ENCODE results near the gene ZNHIT6.

GRCh38 chr1:85683292-85684025, 24.8 kb downstream of the ZNHIT6 start:
- TF ChIP-seq CTCF (IDR thresholded peaks at IDR 0.05) (no peak), POLR2A (IDR thresholded peaks at IDR 0.05) (no peak)
